HG03521 (cell line): ENCODE measurements around the gene OR56A5.
"Not testable (repeated sequence)": the region's sequence is repeated elsewhere in the genome, so short reads cannot be mapped to it uniquely, and the experiment has no call there.

Source experiments
- ATAC-seq: cut with Tn5 transposase; IDR thresholded peaks from one replicate; pipeline ENCODE4 v1.9.1; 2021; ENCODE audit warnings: mild to moderate bottlenecking, moderate library complexity; ENCODE audit not compliant: unreplicated experiment

The OR56A5 gene, protein sequence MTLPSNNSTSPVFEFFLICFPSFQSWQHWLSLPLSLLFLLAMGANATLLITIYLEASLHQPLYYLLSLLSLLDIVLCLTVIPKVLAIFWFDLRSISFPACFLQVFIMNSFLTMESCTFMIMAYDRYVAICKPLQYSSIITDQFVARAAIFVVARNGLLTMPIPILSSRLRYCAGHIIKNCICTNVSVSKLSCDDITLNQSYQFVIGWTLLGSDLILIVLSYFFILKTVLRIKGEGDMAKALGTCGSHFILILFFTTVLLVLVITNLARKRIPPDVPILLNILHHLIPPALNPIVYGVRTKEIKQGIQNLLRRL

DNA sequence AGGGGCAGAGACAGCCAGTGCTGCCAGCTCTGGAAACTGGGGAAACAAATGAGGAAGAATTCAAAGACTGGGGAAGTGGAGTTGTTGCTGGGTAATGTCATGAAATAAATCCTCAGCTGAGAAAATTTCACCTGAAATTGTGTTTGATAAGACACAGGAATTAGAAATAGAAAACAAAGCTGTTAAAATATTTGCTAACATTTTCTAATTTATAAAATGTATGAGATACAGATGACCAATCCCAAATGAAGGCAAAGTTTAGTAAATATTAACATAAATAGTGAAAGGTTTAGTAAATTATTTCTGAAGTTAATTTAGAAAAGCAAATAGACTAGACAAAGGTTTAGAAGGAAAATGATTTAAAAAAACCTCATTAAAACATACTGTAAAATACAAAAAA, at the start of gene OR56A5:
OR56A5 (minus strand) TSS at position 101 of the 400 bp plus-strand sequence; CDS start at position 101, 0 bp downstream.
- no peak for ATAC-seq

DNA sequence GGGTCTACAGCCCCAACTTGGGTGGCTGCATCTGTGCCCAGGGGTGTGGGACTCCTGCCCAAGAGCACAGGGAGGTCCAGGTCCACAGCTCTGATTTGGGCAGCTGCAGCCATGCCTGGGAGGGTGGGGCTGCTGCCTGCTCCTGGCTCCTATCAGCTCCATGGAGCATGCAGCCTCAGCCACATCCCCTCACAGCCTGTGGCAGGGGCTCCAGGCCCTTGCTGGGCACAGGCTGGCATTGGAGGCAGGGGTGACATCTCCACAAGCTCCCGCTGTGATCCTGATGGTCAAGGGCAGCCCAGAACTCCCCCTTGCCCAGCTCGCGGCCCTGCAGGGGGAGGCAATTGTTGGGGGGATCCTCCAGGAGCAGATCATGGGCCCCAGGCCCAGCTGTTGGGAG, 44.7 kb upstream of the OR56A5 start:
- ATAC-seq = no peak

DNA sequence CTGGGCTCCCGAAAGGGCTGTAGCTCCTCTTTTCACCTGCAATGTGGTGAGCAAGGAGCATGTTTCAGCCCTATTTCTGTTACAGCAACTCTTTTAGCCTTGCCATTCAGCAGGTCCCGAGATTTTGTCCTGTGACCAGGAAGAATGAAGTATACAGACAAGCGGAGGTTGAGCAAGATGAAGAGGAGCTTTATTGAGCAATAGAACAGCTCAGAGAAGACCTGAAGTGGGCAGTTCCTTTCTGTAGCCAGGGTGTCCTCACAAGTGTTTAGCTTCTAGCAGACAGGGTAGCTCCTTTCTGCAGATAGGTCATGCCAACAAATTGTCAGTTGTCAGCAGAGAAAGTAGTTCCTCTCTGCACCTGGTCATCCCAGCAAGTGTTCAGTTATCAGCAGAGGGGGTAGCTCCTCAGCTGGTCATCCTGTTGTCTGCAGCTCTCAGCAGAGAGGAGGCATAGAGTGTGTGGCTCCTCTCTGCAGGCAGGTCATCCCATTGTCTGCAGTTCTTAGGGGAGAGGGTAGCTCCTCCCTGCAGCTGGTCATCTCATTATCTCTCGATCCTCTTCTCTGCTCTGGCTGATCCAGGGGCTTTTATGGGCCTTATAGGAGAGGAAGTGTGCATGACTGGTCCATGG, 43.9 kb upstream of the OR56A5 start:
- no peak for ATAC-seq

DNA sequence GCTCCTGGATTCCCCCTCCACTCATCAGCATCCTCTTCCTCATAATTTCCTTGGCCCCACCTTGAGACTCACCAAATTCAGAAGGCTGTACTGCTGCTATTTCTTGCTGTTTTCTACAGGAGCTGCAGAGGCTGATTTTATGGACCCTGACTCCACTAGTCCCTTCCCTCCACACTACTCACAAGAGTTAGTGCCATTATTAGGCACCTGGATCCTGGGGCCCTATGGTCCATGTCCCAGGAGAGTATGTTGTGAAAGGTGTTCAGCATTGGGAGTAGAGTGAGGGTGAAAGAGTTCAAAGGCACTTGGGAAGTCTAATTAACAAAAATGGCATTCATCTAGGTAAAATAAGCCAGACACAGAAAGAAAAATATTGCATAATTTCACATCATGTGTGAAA, 38.6 kb upstream of the OR56A5 start, which contains the start of gene OR56A4:
OR56A4 (minus strand) TSS at position 101 of the 400 bp plus-strand sequence. CDS start 3,954 bp downstream, outside the sequence.
- ATAC-seq = no peak

DNA sequence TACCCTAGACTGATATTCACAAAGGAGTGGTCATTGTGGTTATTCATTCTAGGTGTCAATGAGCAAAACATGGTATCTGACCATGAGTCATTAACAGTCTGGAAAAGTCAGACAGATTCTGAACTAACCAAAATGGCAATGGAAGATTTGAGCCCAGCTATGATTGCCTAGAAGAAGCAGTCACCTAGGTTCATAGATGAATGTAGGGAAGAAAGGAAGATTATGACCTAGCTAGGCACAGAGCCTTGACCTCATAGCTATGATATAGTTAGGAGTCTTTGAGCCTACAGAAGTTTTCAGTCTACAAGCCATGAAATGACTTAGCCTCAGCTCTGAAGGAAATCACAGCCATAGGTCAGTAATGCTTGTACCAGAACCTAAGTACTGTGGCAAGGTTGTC, 38.1 kb upstream of the OR56A5 start:
- no peak for ATAC-seq

DNA sequence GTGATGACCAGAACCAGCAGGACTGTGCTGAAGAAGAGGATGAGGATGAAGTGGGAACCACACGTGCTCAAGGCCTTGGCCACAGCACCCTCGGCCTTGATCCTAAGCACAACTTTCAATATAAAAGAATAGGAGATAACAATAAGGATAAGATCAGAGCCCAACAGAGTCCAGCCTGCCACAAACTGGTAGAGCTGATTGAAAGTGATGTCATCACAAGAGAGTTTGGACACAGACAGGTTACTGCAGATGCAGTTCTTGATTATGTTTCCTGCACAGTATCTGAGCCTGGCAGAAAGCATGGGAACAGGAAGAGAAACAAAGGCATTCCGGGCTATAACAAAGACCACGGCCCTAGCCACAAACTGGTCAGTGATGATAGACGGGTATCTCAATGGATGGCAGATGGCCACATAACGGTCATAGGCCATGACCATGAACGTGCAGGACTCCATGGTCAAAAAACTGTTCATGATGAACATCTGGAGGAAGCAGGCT, 34.0 kb upstream of the OR56A5 start:
- ATAC-seq = no peak

DNA sequence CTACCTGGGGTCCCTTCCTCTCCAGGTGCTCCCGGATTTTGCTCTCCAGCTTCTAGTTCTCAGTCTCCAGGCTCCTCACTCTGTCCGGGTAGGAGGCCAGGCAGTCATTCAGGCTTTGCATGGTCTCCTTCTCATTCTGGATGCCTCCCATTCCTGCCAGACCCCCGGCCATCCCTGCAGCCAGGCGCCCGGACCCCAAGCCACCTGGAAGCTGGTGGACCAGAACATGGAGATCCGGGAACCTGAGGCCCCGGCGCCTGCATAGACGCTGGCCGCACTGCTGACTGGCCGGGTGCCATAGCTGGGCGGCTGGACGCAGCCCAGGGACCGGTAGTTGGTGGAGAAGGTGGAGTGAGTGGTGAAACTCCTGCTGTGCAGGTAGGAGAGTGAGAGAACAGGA, 26.5 kb upstream of the OR56A5 start:
- ATAC-seq = no peak

DNA sequence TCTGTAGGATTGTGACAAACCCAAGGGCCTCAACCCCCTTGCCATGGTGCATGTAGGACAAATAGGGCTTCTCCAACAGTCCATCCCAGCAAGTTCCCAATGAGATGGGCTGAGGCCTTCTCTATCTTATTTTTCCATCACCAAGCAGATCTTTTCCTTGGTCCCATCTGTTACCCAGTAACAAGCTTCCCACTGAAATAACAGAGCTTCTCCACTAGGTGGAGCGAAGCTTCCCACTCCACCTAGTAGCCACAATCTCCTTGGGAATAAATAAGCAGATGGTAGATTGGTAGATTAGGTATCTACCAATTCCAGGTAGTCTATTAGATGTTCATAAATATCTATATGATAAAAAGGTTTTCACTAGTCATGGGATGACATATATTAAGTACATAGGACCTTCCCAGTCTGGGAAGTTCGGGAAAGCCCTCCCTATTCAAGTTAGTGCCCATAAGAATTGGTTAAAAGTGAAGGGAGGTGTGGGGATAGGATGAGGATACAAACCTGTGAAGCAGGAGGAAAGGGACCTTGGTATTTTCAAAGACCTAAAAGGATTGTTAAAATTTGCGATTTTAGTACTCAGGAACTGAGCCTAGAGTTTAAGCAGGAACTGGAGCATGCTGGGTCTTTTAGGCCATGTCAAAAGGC, 24.4 kb upstream of the OR56A5 start:
- ATAC-seq = no peak

DNA sequence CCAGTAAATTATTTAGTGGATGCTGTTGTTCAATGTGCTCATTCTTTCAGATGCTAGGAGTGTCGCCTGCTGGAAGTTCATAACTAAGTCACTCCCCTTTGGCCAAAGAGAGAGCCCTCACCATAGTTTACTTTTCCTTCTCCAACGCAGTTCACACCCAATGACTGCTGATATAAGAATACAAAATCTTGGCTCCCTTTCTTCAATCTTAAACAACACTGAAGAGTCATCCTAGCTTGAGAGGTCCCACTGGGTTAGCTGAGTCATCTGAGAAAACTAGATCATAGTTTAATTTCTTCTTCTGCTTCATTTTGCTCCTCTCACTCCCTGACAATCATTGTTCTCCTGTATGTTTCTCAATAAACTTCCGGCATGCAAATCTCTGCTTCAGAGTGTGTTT, 23.9 kb upstream of the OR56A5 start:
- ATAC-seq = no peak

DNA sequence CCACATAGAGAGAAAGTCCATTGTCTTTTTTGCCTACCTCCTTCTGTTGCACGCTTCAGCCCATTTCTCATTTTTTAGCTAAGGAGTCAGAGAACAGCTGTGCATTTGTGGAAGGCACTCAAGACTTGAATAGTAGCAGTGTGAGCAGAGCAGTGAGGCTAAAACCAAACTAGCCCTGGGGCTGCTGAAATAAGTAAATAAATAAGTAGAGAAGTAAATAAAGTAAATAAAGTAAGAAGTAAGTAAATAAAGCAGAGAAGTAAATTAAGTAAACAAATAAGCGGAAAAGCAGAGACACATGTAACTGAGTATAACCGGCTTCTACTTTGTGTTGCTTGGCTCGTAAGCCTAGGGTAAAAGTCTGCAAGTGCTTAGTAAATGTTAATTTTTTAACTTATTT, 20.9 kb upstream of the OR56A5 start:
- ATAC-seq = no peak

DNA sequence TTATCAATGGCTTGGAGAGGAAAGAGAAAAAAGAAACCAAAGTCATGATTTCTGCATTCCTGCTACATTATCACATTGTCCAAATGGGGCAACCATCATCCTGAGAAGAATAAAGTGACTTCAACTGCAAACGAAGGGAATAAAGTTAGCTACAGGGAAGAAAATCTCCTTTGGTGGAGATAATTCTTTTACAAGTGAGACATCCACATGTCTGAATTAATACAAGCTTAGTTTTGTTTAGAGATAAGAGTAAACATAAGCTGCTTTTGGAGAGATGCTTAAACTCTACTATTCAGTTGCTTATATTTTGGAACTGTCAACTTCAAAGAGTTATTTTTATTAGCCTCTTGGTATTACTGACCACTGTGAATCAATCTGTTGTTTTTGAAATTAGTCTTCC, 18.6 kb upstream of the OR56A5 start, which contains the start of gene OR52L1:
OR52L1 (minus strand) TSS at position 101 of the 400 bp plus-strand sequence; CDS start at position 46, 55 bp downstream.
- no peak for ATAC-seq

DNA sequence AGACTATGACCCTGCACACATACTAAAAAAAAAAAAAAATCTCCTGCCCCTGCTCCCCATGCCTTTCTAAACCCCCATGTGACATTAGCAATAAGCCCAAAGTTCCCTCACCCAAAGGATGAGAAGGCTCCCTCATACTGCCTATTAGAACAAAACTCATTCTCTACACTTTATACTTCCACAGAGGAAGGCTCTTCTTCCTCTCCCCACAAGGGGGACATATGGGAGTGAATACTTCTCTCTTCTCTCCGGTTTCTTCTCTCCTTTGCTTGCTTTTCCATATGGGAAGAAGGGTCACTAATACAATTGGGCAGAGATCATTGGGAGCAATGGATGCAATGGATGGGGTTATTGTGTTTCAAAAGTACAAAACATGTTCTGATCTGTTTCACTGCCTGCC, 15.1 kb upstream of the OR56A5 start:
- ATAC-seq = no peak

DNA sequence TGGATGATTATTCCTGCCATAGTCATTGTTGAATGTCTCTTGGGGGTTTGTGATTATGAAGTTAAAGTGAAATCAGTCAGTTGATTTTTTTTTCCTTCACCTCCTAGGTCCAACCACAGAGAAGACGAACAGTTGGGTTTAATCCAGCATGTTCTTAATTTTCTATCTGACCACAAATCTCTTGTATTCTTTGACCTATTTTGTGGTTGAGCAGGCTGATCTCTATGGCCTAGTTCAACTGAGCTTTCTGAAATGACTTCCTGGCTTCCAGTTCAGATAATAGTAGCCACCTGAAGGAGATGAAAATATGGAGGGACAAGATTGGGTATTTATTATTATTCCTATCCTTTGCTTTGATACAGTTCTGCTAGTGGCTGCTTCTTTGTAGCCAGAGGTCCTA, 5.2 kb upstream of the OR56A5 start:
- no peak for ATAC-seq

DNA sequence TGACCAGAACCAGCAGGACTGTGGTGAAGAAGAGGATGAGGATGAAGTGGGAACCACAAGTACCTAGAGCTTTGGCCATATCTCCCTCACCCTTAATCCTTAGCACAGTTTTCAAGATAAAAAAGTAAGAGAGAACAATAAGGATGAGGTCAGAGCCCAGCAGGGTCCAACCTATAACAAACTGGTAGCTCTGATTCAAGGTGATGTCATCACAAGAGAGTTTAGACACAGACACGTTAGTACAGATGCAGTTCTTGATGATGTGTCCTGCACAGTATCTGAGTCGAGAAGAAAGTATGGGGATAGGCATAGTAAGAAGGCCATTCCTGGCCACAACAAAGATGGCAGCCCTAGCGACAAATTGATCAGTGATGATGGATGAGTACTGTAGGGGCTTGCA, 586 bp downstream of the OR56A5 start:
- no peak for ATAC-seq

DNA sequence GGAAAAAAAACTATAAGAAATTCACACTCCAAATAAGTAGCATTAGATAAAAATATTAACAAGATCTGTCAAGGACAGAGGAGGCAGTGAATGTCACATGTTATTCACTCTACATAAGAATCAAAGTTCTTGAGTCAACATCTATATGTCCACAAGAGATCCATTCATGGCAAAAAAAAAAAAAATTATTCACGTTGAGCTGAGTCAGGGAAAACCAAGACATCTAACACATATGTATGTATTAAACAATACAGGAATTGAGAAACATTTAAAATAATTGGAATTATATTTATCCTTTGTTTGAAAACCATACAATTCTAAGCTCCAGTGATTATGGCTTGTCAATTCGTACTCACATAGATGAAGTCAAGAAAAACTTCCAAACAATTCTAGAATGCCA, 1.3 kb downstream of the OR56A5 start:
- ATAC-seq = no peak

DNA sequence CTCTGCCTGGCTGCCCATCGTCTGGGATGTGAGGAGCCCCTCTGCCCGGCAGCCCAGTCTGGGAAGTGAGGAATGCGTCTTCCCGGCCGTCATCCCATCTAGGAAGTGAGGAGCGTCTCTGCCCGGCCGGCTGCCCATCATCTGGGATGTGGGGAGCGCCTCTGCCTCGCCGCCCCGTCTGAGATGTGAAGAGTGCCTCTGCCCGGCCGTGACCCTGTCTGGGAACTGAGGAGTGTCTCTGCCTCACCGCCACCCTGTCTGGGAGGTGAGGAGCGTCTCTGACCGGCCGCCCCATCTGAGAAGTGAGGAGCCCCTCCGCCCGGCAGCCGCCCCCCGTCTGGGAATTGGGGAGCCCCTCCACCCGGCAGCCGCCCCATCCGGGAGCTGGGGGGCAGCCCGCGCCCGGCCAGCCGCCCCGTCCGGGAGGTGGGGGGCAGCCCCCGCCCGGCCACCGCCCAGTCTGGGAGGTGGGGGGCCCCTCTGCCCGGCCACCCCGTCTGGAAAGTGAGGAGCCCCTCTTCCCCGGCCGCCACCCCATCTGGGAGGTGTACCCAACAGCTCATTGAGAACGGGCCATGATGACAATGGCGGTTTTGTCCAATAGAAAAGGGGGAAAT, 7.5 kb downstream of the OR56A5 start:
- not testable (repeated sequence) for ATAC-seq

DNA sequence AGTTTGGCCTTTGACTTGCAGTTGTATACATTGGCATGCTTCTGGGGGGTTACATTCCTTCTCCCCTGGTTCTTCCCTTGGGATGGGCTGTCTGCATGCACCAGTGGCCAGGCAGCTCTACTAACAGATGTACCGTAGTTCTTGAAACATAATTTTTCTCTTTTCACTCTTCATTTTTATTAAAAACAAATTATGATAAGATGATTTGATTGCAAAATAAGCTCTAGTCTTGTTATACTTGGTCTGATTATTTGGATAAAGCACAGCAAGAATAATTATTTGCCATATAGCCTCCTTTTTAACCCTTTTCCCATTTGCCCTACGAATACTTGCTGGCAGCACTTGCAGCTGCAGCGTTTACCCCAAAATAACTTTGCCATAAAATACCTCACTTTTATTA, 12.7 kb downstream of the OR56A5 start:
- no peak for ATAC-seq

DNA sequence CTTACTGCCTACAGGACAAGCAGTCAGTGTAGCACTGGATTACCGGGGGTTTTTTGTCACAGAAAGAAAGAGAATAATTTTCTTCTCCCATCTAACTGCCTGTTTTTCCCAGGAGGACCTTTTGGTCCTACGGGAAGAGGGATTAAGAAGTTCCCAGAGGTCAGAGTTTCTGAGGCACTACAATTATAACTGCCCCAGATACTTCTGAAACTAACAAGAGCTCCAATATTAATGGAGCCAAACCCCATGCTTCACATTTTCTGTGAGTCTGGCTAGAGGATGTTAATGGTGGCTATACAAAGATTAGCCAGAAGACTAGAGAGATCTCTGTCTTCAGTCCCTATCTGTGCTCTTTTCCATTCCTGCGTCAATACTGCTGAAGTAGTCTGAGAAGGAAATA, 26.3 kb downstream of the OR56A5 start, which contains the start of gene OR56A3:
OR56A3 (plus strand) TSS at position 301 of the 400 bp plus-strand sequence. CDS start 5,096 bp downstream, outside the sequence.
- no peak for ATAC-seq

DNA sequence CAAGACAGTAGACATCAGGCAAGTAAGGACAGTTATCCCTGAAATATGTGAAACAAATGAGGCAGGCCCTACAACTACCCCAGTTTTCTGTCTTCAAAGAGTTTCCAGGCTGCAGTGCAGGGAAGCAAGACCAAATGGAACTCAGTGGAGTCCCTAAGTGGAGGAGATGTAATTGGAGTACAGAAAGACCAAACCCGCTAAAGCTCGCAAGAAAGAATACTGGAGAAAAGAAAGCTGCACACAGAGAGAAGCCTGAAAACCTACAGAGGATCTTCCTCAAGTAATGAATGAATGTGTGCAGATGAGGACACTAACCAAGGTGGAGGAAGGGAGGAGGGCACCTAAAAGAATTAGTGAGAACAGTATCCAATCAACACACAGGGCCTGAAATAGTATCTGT, 27.5 kb downstream of the OR56A5 start:
- ATAC-seq = no peak

DNA sequence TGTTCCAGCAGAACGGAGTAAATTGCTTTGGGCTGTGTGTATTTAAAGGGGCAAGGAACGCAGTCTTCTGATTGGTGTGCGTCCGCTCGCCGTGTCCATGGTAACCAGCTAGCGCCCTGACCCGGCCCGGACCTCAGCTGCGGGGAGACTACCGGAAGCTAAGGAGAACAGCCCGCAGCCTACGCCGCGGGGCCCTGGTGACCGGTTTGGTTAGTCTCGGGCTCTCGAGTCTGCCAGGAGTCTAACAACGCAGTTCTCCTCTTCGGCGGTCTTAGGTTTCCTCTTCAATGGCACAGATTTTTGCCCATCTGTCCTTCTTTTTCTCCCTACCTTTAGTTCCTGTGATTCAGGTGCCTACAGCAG, 29.7 kb downstream of the OR56A5 start:
- no peak for ATAC-seq

DNA sequence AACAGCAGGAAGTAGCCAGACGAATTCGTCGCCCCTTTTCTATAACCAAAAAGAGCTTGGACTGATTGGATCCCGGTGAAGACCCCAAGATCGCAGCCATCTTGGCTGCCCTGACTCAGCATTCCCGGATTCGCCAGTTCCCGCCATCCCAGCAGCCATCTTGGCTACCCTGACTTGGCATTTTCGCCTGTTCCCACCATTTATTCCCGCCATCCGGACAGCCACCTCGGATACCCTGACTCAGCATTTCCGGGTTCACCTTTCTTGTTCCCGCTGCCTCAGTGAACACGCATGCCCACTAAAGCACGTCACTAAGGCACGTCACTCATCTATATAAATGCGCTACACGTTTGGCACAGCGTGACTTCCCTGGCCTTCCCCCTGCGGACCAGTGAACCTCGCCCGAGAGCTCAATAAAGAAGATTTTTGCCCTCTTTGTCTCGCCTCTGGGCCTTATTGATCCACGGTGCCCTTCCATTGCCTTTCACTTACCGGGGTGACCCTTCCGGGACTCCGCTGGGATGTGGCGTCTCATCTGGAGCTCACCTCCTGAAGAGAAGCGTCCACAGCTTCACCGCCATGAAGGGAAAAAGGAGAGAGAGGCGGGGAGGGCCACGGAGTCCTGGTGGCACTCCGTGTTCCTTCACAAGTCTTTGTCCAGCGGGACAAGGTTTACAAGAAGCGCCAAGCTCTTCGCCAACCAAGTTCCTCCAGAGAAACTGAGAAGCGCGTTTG, 30.3 kb downstream of the OR56A5 start:
- no peak for ATAC-seq
